A172 (cell line): ENCODE data around the gene BRDT. TPM values are rescaled to one million over a fixed set of nuclear protein-coding genes. Genes with fewer than 3 reads are reported as not detected.
"Not testable (repeated sequence)": the region's sequence is repeated elsewhere in the genome, so short reads cannot be mapped to it uniquely, and the experiment has no call there.

Experiments used
- DNase-seq: peaks from one replicate; pipeline ENCODE4 v3.0.0-alpha.2; 2015; ENCODE audit warnings: low spot score
- total RNA-seq: library from RNA; depleted of rRNA; stranded (reverse); fragments of >200 nt; shearing (Covaris generic); gene quantifications from 2 replicates; pipeline ENCODE4 v1.2.3, GENCODE V29; 2014

Gene BRDT
- total RNA-seq, 1 experiment from 2014 or later = not detected

- DNase-seq = no peak
These were observed 32.9 kb downstream of the BRDT start for GRCh38 chr1:91981996-91982609.

GRCh38 chr1:91993256-91993655, 44.1 kb downstream of the BRDT start:
- no peak for DNase-seq

- DNase-seq = peak; percentile 10
These were observed 48.5 kb downstream of the BRDT start for GRCh38 chr1:91997607-91998195.

GRCh38 chr1:92004129-92004528, 54.9 kb downstream of the BRDT start:
- DNase-seq = no peak

- DNase-seq = no peak
These were observed 64.7 kb downstream of the BRDT start for GRCh38 chr1:92013923-92014322.

GRCh38 chr1:92016720-92017316, 67.6 kb downstream of the BRDT start:
- no peak for DNase-seq

GRCh38 chr1:92017656-92018055, 68.5 kb downstream of the BRDT start:
- no peak for DNase-seq

GRCh38 chr1:92026042-92026441, 76.8 kb downstream of the BRDT start:
- not testable (repeated sequence) for DNase-seq

- no peak for DNase-seq
These were observed 77.6 kb downstream of the BRDT start for GRCh38 chr1:92026806-92027205.

- no peak for DNase-seq
These were observed 80.2 kb downstream of the BRDT start for GRCh38 chr1:92029241-92029922.

GRCh38 chr1:92030656-92031107, 81.5 kb downstream of the BRDT start:
- DNase-seq = peak; percentile 69

GRCh38 chr1:92031281-92032110, 82.3 kb downstream of the BRDT start:
- DNase-seq = no peak

- DNase-seq = no peak
These were observed 88.2 kb downstream of the BRDT start for GRCh38 chr1:92037400-92037799.

GRCh38 chr1:92038695-92039346, 89.6 kb downstream of the BRDT start:
- no peak for DNase-seq

GRCh38 chr1:92040971-92041370, 91.8 kb downstream of the BRDT start:
- DNase-seq = no peak

- DNase-seq = peak; percentile 1
These were observed 94.4 kb downstream of the BRDT start for GRCh38 chr1:92043621-92044020.

- no peak for DNase-seq
These were observed 96.7 kb downstream of the BRDT start for GRCh38 chr1:92045766-92046495.

GRCh38 chr1:92051948-92052347, 102.7 kb downstream of the BRDT start:
- DNase-seq = peak; percentile 2
